B cell (primary cell): ENCODE measurements around the gene NPC1. TPM values are rescaled to one million over a fixed set of nuclear protein-coding genes. Genes with fewer than 3 reads are reported as not detected.

Experiments used
- ATAC-seq: fragments of 200-7000 bp; cut with Tn5 transposase; one replicate; pipeline ENCODE4 v1.10.0; 2021; ENCODE audit warnings: low read depth, mild to moderate bottlenecking, moderate number of reproducible peaks, moderate library complexity
- CTCF ChIA-PET: fragments of 350-600 bp; sonication (Branson Sonifier 250); formaldehyde crosslinking; loops from one replicate; lab custom pipeline; 2021; ENCODE audit warnings: antibody characterized with exemption, inconsistent platforms; lab: Charles Lee
- POLR2A ChIA-PET: fragments of 350-600 bp; sonication (Branson Sonifier 250); formaldehyde crosslinking; loops from one replicate; lab custom pipeline; 2021; ENCODE audit warnings: antibody characterized with exemption; lab: Charles Lee
- DNase-seq: peaks from one replicate; pipeline ENCODE4 v3.0.0; 2013
- H2AFZ ChIP-seq: 2 replicates; pipeline ENCODE4 v1.6.1; 2012; ENCODE audit warnings: mild to moderate bottlenecking, low read depth, low read length; ENCODE audit not compliant: insufficient read depth, poor library complexity, severe bottlenecking
- H3K27ac ChIP-seq, 2 donors: 1 replicate in 1 of 2; 2 replicates in 1 of 2; pipeline ENCODE4 v1.5.1; 2012 to 2013; ENCODE audit warnings: low read length in 2 of 2, mild to moderate bottlenecking in 2 of 2, moderate library complexity in 1 of 2
- H3K27me3 ChIP-seq, 4 experiments: fragments of 200-600 bp in 1 of 4; sonication (generic) in 1 of 4; replicated peaks in 1 of 4; 1 replicate in 2 of 4; 2 replicates in 2 of 4; pipeline versions ENCODE4 v1.6.1 to v1.7.0; 2013 to 2016; ENCODE audit warnings: low read length in 3 of 4, mild to moderate bottlenecking in 2 of 4, mixed read lengths in 1 of 4, moderate library complexity in 1 of 4; ENCODE audit not compliant: insufficient read depth in 4 of 4, control insufficient read depth in 3 of 4; ENCODE audit errors: control extremely low read depth in 1 of 4
- H3K36me3 ChIP-seq, 2 experiments: replicated peaks in 1 of 2; 1 replicate in 1 of 2; 2 replicates in 1 of 2; pipeline versions ENCODE4 v1.6.1 to v1.7.1; 2013; ENCODE audit warnings: low read length in 1 of 2; ENCODE audit not compliant: insufficient read depth in 2 of 2, control insufficient read depth in 1 of 2; ENCODE audit errors: control extremely low read depth in 1 of 2, extremely low read depth in 1 of 2
- H3K4me1 ChIP-seq, 2 donors: fragments of 200-600 bp in 1 of 2; sonication (generic) in 1 of 2; 1 replicate in 1 of 2; 2 replicates in 1 of 2; pipeline versions ENCODE4 v1.5.1 to v1.6.1; 2013 to 2017; ENCODE audit warnings: low read length in 2 of 2; ENCODE audit not compliant: control insufficient read depth in 2 of 2, insufficient read depth in 2 of 2
- H3K4me2 ChIP-seq: replicated peaks from 2 replicates; pipeline ENCODE3; 2012; ENCODE audit warnings: mild to moderate bottlenecking, low read depth, low read length; ENCODE audit not compliant: poor library complexity, severe bottlenecking
- H3K4me3 ChIP-seq, 5 experiments: fragments of 200-600 bp in 1 of 5; sonication (generic) in 1 of 5; 1 replicate in 3 of 5; 2 replicates in 2 of 5; pipeline versions ENCODE4 v1.5.1 to v1.7.0; 2011 to 2016; ENCODE audit warnings: low read length in 4 of 5, mild to moderate bottlenecking in 4 of 5, low read depth in 2 of 5, control low read depth in 1 of 5, moderate library complexity in 1 of 5; ENCODE audit not compliant: insufficient read depth in 1 of 5; ENCODE audit errors: control extremely low read depth in 1 of 5, extremely low read depth in 1 of 5
- H3K79me2 ChIP-seq: fragments of 200-600 bp; sonication (generic); one replicate; pipeline ENCODE4 v1.6.0; 2016; ENCODE audit warnings: low read length; ENCODE audit not compliant: control insufficient read depth, insufficient read depth
- H3K9ac ChIP-seq: fragments of 200-600 bp; sonication (generic); 2 replicates; pipeline ENCODE4 v1.6.1; 2017; ENCODE audit warnings: mild to moderate bottlenecking, low read length, moderate library complexity
- H3K9me3 ChIP-seq, 3 donors: one replicate each; pipeline versions ENCODE4 v1.6.1 to v1.7.1; 2013; ENCODE audit warnings: low read length in 2 of 3; ENCODE audit not compliant: control insufficient read depth in 2 of 3, insufficient read depth in 1 of 3; ENCODE audit errors: control extremely low read depth in 1 of 3
- H4K20me1 ChIP-seq: 2 replicates; pipeline ENCODE4 v1.6.0; 2012; ENCODE audit warnings: mild to moderate bottlenecking, low read length; ENCODE audit not compliant: insufficient read depth, control insufficient read depth, poor library complexity, severe bottlenecking
- H3K27ac Mint-ChIP-seq: one replicate; pipeline ENCODE4 v1.8.0; 2021; ENCODE audit warnings: mixed read lengths
- H3K27me3 Mint-ChIP-seq: one replicate; pipeline ENCODE4 v1.8.0; 2021; ENCODE audit warnings: mixed read lengths
- H3K4me1 Mint-ChIP-seq: one replicate; pipeline ENCODE4 v1.8.0; 2021; ENCODE audit warnings: mixed read lengths
- H3K4me3 Mint-ChIP-seq: one replicate; pipeline ENCODE4 v1.8.0; 2021; ENCODE audit warnings: mixed read lengths
- H3K9me3 Mint-ChIP-seq: one replicate; pipeline ENCODE4 v1.8.0; 2022; ENCODE audit warnings: mixed read lengths; ENCODE audit not compliant: insufficient read depth
- CTCF ChIP-seq: fragments of 200-600 bp; IDR thresholded peaks from one replicate; pipeline ENCODE4 v1.8.0; 2022; ENCODE audit warnings: antibody characterized with exemption, mild to moderate bottlenecking
- EZH2 ChIP-seq: IDR thresholded peaks from 2 replicates; pipeline ENCODE4 v1.6.1; 2012; ENCODE audit warnings: borderline replicate concordance, low read depth, mild to moderate bottlenecking, moderate library complexity, low read length; ENCODE audit not compliant: insufficient read depth, poor library complexity, severe bottlenecking
- WGBS: methylation state at CpG from one replicate; pipeline ENCODE4 v1.1.5; 2013; ENCODE audit warnings: missing lambda C conversion rate; ENCODE audit not compliant: insufficient coverage; 5-methylcytosine and 5-hydroxymethylcytosine counted together
- intact Hi-C: fragments of 100-400 bp; cut with micrococcal nuclease; formaldehyde crosslinking; loops from one replicate; pipeline ENCODE4 v1.10.0; 2022
- polyA plus RNA-seq: library from polyadenylated mRNA; depleted of rRNA; stranded (reverse); fragments of >200 nt; gene quantifications from 2 replicates; pipeline ENCODE4 v1.2.3, GENCODE V29; 2012
- total RNA-seq, 2 donors: library from RNA; stranded (reverse); fragments of 120-200 nt in 1 of 2; gene quantifications; 1 replicate in 1 of 2; 2 replicates in 1 of 2; pipeline versions ENCODE4 v1.2.3 to v1.2.4, GENCODE V29; 2013 to 2022

NPC1 gene
- total and polyA plus RNA-seq, 2 donors (not counting 1 experiment from before 2014, with no cell fraction given): 17.5 to 44.4 TPM

GRCh38 chr18:23605941-23606340, 19.6 kb upstream of the NPC1 start:
- ChIA-PET CTCF (interaction anchor here (0.5 to 1.3 kb wide), 2 partner anchors 16 to 1887 kb away, joined by 3 read pairs; no protein-coding TSS in a partner anchor), POLR2A (no interaction called here)
- no peak overlapping the region for H2AFZ ChIP-seq
- no peaks in the 10 kb centered on the region for H3K79me2 ChIP-seq
- Mint-ChIP-seq H3K4me1 (no peaks in the 10 kb centered on the region), H3K4me3 (no peak overlapping the region), H3K9me3 (no peaks in the 10 kb centered on the region), H3K27me3 (no peaks in the 10 kb centered on the region), H3K27ac (no peak overlapping the region)
- no peaks in the 10 kb centered on the region for H3K9me3 ChIP-seq
- H3K4me2 ChIP-seq: no peak overlapping the region
- TF ChIP-seq CTCF (no peak), EZH2 (no peak)
- no peak overlapping the region for H3K27ac ChIP-seq
- H3K4me3 ChIP-seq: no peak overlapping the region
- H3K36me3 ChIP-seq: no peaks in the 10 kb centered on the region
- no peaks in the 10 kb centered on the region for H4K20me1 ChIP-seq
- DNase-seq (no peak), ATAC-seq (no peak)
- H3K4me1 ChIP-seq: no peaks in the 10 kb centered on the region
- no peak overlapping the region for H3K9ac ChIP-seq
- intact Hi-C loops: no loop called here
- peaks cover 0 to 2% (median 0%) of the 10 kb centered on the region in 4 experiments for H3K27me3 ChIP-seq

GRCh38 chr18:23599809-23600208, 13.5 kb upstream of the NPC1 start:
- H3K27ac ChIP-seq: no peak overlapping the region
- H3K4me1 Mint-ChIP-seq: peaks cover 9% of the 10 kb centered on the region
- DNase-seq: no peak
- no peak for ATAC-seq
- H3K36me3 ChIP-seq: no peaks in the 10 kb centered on the region
- CTCF ChIA-PET: no interaction called here
- H3K4me3 Mint-ChIP-seq: no peak overlapping the region
- H3K9me3 Mint-ChIP-seq: no peaks in the 10 kb centered on the region
- intact Hi-C loops: no loop called here
- H3K4me3 ChIP-seq: no peak overlapping the region
- H3K27me3 Mint-ChIP-seq: no peaks in the 10 kb centered on the region
- no peak overlapping the region for H3K27ac Mint-ChIP-seq
- TF ChIP-seq CTCF: no peak
- no peak for TF ChIP-seq EZH2
- H3K4me2 ChIP-seq: no peak overlapping the region
- POLR2A ChIA-PET: no interaction called here
- no peak overlapping the region for H2AFZ ChIP-seq
- peaks cover 0 to 7% of the 10 kb centered on the region in 2 donors for H3K4me1 ChIP-seq
- no peak overlapping the region for H3K9ac ChIP-seq
- no CpG with 5 or more reads among the region's 1 CpG for WGBS
- H3K79me2 ChIP-seq: no peaks in the 10 kb centered on the region
- H4K20me1 ChIP-seq: no peaks in the 10 kb centered on the region
- H3K27me3 ChIP-seq: peaks cover 0 to 2% (median 0%) of the 10 kb centered on the region in 4 experiments
- H3K9me3 ChIP-seq: no peaks in the 10 kb centered on the region
